LoVo (cell line): ENCODE measurements around the gene AQP6.

ENCODE experiments used
- DNase-seq: peaks from one replicate; pipeline ENCODE4 v3.0.0-alpha.2; 2016; ENCODE audit warnings: low spot score

Gene AQP6

DNA sequence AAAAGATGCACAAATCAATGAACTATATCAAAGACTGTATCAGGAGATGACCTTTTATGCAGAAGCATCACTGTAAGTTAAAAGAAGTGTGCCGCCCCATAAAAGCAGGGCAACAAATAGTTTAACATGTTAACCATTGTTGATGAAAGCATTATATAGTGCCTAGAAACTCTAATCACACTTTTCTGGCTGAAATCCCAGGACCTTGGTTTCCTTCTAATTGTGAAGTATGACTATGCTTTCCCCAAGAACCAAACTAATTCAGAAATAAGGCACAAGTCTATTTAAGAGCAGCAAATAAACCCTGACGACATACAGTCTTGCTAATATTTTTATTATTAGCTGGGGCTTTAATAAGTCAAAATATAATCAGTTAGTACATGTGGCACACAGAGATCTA, 30.8 kb downstream of the AQP6 start:
- no peak for DNase-seq

DNA sequence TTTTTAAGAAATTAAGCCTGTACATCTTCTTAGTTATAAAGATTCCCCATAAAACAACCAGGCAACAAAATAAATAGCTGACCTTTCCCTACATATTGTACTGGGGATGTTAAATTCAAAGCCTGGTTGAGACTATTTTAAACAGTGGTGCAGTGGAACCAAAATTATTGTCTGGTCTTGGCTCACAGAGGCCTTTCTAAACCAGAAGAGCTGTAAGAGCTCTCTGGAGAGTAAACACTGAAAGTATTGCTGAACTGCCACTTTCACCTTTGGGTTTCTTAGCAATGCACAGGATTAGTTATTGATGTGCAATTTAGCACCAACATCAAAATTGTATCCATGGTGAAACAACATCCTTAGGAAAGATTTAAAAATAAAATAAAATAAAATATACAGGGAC, 31.9 kb downstream of the AQP6 start:
- DNase-seq, result no peak

DNA sequence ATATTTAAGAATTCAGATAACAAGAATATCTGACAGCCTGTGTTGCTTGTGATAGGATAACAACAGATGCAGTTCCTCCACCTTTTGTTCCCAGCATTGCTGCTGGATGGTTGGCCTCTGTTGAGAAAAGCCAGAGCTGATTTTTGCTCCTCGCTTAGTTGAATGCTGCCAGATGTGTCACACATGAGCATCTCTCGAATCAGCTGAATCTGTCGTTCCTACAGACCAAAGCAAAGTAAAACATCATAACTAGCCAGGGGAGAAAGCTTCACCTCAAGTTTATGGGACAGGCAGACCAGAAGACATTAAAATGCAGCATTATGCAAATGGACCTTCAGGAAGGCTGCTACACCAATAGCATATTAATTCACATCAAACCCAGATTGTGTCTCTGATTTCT, 32.4 kb downstream of the AQP6 start:
- DNase-seq, result no peak

DNA sequence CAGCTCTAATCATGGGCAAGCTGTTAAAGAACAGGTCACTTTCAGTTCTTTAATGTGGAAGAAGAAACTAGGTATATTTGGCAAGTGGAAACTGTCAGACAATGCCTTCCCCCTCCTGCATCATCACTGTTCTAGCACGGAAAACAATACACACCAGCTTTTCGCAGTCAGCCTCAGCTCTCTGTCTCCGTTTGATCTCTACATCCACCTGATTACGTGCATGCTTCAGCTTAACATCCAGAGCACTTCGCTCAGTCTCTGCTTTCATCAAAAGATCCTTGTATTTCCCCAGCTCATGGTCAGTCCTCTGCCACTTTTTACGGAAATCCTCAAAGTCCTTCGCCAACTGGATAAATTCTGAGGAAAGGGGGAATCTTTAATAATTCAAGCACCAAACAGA, 33.5 kb downstream of the AQP6 start:
- DNase-seq, result no peak

DNA sequence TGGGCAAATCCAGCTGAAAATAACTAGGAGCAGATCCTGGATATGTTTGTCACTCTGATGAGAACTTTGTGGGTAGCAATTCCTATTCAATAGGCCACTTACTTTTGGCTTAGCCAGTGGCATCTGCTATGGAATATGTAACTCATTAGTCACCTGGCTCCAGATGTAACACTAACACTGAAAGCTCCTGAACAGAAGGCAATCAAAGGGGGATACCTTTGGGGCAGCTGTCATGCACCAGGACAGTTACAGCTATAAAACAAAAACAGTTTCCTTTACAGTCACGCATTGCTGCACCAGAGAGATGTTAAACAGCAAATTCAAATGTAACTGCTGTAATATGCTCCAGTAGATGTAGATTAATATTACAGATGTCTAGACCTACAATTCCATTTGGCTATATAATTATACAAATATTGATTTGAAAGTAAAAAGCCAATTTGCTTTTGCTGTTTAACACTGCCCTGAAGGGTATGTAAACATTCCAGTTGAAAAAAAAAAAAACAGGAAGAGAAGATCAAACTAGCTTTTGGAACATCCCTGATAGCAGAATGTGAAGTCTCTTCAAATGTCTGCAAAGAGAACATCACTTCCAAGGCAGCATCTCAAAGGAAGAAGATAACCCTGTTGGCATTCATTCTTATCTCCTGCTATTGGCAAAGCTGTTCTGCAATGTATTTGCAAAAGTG, 34.2 kb downstream of the AQP6 start:
- DNase-seq, result no peak

DNA sequence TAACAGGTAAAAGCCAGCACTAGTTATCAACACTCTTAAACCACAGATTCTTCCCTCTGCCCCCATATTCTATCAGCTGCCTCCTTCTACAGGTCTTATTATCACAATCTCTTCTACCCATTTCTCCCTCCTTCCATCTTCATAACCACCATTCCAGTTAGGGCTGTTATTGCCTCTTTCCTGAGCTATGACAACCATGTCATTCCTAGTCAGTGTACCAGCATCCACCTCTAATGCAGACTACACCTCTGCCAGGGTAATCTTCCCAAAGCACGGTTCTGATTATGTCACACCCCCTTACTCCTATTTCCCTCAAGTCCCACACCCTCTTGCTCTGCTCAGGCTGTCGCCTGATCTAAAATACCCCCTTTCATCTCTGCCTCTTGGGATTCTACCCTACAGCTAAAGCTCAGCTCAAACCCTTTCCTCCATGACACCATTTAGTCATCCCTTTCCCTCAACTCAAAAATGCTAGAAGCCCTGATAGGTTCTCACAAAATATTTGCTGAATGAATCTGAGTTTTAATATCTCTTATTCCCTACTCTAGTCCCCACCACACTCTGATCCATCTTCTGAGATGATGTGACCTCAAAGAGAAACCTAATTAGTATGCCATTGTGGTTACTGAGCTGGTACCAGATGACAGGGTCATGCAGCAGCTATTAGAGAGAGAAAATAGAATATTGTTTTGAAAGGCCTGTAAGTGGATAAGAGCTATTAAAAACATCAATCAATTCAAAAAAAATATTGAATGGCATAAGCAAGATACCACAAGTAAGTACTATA, 40.8 kb downstream of the AQP6 start:
- DNase-seq, result no peak

DNA sequence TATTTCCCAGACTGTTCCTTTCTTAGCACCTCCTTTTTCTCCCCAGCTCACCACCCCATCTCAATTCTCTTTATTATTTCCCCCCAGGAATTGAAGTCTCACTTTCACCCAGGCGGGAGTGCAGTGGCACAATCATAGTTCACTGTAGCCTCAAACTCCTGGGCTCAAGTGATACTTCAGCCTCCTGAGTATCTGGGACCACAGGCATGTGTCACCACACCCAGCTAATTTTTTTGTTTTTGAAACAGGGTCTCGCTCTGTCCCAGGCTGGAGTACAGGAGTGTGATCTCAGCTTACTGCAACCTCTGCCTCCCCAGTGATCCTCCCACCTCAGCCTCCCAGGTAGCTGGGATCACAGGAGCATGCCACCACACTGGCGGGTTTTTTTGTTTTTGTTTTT, 41.6 kb downstream of the AQP6 start:
- DNase-seq, result no peak

DNA sequence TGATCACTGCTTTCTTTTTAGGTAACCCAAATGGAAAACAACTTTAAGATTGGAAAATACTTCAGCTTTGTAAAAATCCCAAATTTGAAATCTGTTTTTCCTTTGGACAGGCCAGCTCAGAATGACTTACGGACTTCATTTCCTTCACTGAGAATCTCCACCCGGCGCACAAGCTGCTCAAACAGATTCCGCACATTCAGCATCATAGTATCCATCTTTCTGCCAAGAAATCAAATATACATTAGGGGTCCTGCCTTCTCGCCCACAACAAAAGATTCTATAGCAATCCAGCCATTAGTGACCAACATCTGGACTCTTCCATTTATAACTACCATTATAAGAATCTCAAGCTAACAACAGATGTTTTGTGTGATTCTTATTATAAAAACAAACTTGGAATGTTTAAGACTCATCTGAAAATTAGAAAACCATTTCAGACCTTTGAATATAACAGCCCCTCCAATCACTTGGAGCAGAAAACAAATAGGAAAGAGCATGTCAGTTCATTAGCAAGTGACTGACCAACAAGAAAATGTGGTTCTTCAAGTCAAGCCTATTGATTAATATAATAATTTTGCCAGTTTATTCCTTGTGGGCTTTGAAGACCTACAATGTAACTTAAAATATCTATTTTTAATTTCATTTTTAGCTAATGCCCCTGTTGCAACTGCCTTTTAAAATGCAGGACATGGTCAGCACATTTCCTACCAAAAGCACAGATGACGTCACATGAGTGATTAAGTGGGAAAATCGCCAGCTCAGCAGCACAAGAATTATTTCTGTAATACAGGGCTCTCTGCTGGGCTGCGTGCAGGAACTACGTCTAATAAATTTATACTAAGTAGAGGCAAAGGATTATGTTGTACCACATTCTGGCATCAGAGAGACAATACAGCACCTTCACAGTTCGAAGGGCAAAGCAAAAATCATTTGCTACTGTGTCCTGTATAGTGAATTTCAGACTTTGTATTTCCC, 44.0 kb downstream of the AQP6 start:
- DNase-seq, result no peak

DNA sequence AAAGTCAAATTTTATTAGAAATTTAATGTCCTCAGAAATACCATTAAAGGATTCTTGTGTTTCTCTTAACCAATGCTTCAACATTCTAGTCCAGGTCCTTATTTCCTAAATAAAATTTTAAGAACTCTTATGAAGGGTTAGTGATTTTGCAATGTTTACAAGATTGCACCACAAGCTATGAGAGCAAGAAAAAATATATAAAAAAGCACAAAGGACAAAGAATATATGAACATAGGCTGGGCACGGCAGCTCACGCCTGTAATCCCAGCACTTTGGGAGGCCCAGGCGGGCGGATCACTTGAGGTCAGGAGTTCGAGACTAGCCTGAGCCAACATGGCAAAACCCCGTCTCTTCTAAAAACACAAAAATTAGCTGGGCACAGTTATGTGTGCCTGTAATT, 44.9 kb downstream of the AQP6 start:
- no peak for DNase-seq

DNA sequence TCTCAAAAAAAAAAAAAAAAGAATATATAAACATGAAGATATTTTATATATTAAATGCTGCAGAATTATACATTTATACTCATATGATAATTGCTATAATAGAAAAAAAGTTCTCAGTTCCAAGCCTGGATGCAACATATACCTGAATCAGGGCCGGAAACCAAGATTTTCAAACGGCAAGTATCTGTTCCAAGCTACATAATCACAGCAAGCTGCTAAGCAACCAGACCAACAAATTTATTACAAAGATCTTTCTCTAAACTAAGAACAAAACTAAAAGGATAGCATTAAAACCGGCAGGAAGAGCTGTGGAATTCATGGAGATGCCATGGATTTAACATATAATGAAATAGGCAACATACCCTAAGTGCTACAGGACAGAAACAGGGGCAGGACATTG, 45.4 kb downstream of the AQP6 start:
- DNase-seq, result no peak

DNA sequence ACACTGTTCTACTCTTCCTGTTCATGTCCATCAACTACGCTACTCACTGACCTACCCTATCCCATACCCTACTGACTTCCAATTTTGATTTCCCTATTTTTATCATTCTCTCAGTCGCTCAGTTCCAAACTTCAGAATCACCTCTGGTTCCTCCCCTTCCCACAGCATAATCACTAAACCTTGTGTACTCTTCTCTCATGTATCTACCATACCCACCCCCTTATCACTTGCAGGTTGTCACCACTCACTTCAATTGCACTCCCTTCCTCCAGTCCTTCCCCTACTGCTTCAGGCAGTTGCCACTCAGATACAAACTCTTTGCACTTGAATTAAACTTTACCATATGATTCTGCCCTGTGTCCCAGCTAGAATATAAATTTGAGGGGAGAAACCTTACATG, 46.2 kb downstream of the AQP6 start:
- no peak for DNase-seq

DNA sequence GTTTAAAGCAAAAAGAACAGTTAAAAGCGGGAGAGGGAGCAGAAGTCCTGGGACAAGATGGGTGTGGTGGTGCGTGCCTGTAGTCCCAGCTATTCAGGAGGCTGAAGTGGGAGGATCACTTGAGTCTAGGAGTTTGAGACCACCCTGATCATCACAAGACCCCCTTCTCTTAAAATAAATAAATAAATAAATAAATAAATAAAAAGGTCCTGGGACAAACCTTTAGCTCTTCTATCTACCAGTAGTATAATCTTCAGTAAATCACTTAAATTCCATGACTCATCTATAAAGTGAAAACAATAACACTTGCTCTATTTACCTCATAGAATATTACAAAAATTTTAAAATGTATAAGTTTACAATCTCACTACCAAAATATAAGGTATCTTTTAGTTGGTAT, 46.8 kb downstream of the AQP6 start:
- no peak for DNase-seq

DNA sequence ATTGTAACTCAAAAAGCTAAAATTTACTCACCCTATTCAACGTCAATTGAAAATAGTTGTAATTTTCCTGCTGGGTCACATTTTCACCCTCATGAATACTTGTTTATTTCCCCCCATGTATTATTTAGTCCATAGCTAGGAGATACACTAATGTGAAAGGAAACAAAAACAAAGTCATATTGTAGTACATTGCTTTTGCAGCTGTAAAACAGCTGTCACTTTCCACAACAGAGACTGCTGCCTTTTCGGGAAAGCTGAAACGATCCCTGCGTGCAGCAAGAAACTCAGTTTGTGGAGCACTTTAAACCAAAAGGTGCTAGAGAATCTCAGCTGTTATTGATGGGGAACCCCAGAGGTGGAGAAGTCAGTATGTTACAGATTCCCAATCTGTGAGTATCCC, 48.3 kb downstream of the AQP6 start:
- DNase-seq, result no peak

DNA sequence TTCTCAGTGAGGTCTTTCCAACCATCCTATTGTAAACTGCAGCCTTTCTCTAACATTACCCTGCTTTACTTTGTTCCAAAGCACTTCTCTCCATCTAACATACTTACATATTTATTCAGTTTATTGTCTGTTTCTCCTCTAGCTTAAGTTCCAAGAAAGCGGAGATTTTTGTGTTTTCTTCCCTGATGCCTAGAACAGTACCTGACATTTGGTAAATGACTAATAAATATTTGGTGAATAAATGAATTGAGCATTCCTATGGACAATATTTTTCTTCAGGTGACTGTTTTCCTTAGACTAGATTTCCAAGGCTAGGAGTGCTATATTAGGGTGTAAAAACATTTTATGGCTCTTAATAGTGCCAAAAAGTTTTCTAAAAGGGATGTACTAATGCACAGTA, 50.2 kb downstream of the AQP6 start:
- DNase-seq, result no peak

DNA sequence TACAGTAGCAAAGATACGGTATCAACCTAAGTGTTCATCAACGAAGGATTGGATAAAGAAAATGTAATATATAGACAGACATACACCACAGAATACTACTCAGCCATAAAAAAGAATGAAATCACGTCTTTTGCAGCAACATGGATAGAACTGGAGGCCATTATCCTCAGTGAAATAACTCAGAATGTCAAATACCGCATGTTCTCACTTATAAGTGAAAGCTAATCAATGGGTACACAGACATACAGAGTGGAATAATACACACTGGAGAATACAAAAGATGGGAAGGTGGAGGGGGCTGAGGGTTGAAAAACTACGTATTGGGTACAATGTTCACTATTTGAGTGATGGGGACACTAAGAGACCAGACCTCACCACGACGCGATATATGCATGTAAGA, 51.5 kb downstream of the AQP6 start:
- no peak for DNase-seq

DNA sequence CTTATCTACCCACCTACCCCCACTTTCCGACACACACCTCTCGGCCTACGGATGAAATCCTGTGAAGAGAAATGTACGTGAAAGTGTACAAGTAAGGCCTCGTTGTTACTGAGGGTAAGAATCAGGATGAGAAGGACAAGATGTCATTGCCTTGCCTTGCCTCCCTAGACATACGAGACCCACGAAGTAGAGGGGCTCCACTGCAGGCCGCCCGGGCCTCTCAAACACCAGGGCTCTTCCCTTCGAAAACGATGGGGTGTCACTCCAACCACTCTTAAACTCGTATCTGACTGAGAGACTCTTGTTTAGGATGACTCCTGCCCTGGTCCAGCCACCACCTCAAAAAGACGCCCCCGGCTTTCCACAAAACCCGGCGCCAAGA, 52.0 kb downstream of the AQP6 start:
- DNase-seq, result peak; percentile 15

DNA sequence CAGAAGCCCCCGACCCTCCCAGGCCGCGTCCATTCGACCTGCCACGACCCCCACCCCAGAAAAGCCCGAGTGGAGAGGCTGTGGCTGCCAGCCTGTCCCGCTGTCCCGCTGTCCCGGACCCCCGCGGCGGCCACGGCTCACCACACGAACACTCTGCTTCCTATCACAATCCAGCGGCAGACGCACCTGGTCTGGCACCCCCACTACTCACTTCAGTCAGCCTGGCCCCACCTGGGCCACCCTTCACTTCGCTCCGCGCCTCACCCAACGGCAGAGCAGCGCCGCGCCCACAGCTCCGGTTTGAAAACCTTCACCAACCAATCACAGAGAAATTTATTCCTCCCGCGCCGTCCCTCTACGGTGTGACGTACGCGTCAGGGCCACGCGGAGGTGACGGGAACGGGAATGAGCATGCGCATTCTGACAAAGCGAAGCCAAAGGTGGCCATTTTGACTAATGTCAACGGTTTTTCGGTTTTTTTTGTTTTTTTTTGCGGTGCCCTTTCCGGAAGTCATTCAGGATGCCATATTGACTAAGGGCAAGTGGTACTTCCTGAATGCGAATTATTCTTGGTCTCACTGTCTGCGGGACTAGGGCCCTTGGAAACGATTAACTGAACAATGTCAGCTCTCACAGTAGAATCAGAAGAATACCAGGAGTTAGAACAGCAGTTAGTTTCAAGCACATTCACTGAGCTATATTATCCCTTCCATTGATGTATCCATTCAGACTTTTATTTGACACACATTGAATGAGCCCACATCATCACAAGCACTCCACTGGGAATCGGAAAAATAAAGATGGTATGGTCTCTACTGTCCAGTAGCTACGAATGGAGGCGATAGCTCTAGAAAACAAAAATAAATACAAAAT, 52.7 kb downstream of the AQP6 start, which contains the start of gene RACGAP1:
Gene RACGAP1 (minus strand): TSS at position 308 of the 873 bp plus-strand sequence. CDS start 8,779 bp downstream, outside the sequence.
- peak; percentile 100 for DNase-seq

DNA sequence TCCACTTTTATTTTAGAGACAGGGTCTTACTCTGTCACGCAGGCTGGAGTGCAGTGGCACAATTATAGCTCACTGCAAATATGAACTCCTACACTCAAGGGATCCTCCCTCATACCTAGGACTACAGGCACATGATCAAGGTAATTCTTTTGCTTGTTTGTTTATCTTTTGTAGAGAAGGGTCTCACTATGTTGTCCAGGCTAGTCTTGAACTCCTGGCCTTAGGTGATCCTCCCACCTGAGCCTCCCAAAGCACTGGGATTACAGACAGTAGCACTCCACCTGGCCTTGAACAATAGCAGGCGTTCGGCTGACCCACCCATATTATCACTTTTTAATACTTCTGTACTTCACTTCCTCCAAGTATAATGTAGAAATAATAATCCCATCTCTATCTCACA, 53.9 kb downstream of the AQP6 start:
- DNase-seq, result no peak
